GM21576 (cell line): Measurements from ENCODE around the gene SLIT1.
"Not testable (repeated sequence)": the region's sequence is repeated elsewhere in the genome, so short reads cannot be mapped to it uniquely, and the experiment has no call there.

Source experiments
- ATAC-seq: cut with Tn5 transposase; IDR thresholded peaks from one replicate; pipeline ENCODE4 v1.9.1; 2021; ENCODE audit warnings: mild to moderate bottlenecking, moderate library complexity; ENCODE audit not compliant: unreplicated experiment

The SLIT1 gene

DNA sequence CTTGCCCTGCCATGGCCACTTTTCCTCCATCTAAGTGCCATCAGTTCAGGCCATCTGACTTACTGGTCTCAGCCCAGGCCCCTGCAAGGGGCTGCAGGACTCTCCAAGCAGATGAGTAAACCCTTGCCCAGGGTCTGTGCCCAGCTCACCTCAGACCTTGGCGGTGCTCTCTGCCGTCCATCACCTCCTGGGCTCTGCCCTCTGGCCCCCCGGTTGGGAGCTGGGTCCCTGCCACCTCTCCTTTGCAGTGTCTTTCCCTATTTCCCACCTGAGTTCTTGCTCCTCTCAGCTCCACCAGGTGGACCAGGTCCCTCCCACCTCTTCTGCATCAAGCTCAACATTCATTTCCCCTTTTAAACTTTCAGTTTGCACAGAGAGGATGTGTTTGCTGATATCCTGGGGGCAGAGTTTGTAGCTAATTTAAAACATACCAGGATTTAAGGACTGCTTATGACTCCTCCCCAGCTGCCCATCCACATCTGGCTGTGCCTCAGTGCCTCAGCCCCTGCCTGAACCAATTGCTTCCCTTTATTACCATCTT lies 135.5 kb downstream of the SLIT1 start:
- ATAC-seq = no peak

DNA sequence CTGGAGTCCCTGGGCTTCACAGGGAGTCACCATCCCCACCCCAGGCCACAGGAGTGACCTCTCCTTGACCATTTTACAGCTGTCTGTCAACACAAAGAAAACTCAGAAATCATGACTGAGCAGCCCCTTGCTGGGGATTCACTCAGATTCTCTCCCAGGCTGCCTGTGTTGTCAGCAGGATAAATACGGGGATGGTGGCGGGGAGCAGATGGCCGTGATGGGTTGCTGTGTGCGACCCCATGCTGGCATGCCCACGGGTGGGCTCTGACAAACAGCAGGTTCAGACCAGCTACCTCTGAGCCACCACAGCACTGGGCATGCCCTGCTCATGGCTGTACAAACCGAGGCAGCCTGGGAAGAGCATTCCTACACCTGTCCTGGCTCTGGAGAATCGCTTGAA lies 136.1 kb downstream of the SLIT1 start:
- ATAC-seq = no peak

DNA sequence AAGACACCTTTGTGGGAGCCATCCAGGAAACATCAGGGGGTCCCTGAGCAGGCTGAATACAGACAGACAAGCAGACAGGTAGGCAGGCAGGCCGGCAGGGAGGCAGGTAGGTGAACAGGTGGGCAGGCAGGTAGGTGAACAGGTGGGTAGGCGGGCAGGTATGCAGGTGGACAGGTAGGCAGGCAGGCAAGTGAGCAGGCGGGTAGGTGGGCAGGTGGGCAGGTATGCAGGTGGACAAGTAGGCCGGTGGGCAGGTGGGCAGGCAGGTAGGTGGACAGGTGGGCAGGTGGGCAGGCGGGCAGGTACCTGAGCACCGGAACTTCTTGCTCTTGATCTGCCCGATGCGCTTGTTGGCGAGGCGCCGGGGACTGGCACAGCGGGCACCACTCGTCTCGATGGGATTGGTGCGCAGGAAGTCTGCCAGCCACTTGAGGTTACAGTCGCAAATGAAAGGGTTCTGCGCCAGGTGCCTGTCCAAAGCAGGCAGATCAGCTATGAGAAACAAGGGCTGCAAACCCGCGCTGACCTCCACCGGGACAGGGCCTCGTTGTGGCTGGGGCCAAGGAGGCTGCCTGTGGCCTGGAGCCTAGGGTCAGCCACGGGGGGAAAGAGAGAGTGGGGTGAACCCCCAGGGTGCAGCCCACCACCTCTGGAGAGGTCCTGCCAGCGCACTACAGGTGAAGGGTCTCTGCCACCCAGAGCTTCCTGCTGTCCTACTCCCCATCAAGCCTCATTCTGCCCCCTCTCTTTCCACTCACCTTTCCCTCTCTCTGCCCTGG lies 136.9 kb downstream of the SLIT1 start:
- no peak for ATAC-seq

DNA sequence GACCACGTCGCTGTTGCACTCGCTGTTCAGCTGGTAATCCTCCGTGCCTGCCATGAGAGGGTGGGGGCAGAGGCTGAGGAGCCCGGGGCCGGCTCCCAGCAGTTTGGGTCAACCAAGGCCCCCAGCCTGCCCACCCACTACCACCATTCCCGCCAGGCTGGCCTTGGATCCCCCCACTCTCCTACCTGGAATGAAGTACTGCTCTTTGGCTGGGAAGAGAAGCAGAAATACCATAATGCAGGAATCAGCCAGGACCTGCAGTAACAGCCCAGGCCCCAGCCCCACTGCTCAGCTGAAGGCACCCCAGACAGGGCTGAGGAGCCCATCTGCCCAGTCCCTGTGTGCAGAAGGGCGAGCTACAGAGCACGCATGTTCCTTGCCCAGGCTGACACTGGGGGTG lies 138.0 kb downstream of the SLIT1 start:
- no peak for ATAC-seq

DNA sequence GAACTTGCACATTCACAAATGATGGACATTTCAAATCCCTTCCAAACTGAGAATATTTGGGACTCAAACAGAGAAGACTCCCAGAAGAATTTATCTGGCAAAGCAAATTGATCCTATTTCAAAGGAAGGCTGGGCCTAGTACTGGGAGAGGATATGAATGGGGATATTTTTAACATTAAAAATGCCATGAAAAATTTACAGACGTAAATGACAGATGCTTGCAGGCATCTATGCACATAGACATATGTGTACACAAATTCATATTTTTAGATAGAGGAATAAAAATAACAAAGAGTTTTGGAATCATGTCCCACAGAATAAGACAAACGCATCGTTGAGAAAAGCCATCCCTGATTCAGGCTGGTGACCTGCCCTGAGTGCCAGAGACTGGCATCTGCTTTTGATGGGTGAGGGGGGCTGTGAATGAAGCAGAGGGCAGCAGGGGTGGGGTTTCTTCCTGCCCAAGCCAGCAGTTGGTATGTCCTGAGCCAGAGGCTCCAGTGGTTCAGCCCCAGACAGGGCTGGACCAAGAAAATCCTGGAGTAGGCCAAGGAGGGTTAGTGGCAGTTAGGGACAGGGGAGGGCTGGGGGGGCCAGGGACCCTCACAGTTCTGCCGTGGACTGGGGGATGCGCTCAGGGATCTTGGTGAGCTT lies 138.5 kb downstream of the SLIT1 start:
- ATAC-seq = no peak

DNA sequence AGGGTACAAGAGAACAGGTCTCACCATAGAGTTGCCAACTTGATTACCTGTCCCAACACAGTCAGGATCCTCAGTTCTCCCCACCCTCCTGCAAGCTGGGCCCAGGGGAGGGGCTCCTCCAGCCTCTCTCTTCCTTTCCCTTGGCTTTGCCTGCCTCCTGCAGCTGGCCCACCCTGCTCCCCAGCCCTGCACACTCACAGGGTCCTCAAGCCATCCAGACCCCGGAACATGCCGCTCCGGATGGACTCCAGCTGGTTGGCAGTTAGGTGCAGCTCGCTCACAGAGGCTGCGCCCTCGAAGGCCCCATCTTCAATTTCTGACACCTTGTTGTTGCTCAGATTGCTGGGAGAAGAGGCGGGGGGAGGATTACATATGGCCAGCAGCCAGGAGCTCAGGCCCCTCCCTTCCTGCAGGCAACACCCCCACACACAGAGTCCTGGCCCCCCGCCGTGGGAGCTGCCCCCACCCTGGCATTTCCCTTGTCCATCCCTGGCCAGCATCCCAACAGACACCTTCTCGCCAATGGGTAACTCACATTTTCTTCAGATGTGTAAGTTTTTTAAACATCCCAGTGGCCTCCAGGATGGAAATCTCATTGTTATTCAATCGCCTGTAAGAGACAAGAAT lies 139.2 kb downstream of the SLIT1 start:
- no peak for ATAC-seq

DNA sequence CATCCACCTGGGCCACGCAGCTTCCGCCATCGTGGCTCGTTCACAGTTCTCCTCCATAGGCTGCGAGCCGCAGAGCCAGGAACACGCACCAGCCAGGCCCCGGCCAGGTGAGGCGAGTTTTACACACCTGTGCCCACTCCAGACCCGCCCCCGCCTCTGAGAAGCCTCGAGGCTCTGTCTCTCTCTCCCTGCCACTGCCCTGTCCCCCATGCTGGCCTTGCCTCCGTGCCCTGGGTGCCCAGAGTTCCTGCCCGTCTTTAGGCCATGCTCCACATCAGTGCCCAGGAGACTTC lies 142.2 kb downstream of the SLIT1 start:
- ATAC-seq = no peak

DNA sequence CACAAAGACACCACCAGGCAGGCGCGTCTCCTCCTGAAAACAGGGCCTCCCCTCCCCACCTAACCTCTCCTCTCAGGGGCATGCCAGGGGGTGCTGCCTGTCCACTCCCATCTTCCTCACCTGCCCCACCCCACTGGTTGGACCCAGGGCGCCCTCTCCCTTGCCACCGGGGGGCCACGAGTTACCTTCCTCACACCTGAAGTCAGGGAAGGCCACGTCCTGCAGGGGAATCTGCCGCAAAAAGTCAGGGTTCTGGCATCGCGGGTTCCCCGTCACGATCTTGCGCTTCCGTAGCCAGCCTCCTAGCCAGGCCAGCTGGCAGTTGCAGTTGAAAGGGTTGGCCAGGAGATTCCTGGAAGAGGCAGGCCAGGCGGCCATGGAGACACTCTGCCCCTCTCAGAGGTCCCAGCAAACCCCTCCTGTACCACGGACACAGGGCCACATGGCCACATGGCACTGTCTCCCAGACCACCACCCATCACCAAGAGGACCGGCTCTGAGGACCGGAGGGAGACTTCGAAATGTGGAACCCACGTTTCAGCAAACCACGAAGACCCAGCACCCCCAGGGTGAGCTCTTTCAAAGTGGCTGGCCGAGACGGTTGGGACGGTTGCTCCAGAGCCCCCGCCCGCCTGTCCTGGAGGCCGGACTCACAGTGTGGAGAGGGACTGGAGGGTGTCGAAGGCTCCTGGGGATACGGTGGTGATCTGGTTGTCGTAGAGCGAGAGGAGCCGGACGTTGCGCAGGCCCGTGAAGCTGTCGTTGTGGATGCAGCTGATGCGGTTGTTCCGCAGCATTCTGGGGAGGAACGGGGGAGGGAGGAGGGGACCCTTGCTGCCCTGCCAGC lies 142.8 kb downstream of the SLIT1 start:
- no peak for ATAC-seq

DNA sequence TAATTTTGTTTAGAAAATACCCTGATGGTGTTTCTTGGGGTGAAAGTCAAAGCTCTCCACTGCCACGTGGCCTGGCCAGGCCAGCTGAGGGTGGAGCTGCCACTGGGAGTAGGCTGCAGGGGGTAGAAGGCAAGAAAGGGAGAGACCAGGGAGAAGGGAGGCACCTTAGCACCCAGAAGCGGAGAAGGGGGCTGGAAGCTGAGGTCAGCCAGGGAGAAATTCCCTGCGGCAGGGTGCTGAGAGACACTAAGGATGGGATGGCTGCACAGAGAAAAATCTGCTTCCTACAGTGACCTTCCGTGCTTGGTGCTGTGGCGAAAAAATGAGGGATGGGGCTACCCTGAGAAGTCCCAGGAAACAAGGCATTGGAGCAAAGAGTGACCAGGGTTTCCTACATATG lies 143.7 kb downstream of the SLIT1 start:
- no peak for ATAC-seq

DNA sequence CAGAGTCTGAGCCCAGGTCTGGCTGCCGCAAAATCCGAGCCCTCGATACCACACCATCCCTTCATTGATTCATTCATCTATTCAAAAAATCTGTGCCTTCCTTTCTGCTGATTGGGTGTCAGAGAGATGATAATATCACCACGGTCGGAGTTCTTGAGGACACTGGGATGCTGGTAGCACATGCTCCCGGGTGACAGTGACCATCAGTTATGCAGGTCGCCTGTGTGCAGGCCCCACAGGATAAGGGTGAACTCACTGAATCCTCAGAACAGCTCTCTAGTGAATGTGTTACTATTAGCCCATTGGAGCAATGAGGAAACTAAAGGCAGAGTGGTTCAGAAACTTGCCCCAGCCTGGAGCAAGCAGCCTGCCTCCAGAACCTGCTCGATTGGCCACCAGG lies 145.1 kb downstream of the SLIT1 start:
- no peak for ATAC-seq

DNA sequence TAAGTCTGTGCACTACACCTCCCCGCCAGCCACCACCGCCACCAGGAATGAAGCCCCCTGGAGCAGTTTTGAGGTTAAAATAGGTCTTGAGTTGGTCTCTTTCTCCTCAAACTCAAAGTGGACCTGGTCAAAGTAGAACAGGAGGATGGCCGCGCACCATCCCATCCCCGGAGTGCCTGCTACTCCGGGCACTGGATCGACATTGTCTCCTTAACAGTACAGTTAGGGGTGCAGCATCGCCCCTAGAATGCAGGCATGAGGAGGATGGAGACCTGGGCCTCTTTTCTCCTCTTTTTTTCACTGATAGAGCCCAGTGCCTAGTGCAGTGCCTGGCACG lies 145.5 kb downstream of the SLIT1 start:
- ATAC-seq = no peak

DNA sequence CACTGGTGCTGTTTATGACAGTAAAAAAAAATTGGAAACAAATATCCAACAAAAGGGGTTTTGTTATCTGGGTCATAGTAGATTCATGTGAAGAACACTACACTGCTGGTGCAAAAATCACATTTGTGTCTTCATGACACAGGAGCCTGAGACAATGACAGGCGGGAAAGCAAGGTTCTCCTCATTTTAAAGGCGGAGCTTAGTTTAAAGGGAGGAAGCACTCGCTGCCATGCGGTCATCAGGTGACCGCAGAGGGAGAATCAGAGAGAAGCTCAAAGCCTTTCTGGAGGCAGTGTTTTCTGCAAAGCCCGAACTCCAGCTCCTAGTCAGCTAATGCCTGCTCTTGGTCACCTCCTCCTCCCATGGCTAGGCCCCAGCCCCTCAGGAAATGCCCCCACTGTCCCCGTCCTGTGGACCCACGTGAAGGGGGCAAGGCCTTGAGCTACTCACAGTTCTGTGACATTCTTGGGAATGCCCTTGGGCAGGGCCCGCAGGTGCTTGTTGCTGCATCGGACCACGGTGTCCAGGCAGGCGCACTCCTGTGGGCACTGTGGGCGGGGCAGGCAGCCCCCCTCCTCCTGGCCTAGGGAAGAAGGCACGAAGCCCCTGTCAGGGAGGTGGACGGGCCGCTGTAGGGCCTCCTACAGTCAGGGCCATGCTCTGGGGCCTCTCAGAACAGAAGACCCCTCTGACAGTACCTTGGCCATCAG lies 146.1 kb downstream of the SLIT1 start:
- ATAC-seq = no peak

DNA sequence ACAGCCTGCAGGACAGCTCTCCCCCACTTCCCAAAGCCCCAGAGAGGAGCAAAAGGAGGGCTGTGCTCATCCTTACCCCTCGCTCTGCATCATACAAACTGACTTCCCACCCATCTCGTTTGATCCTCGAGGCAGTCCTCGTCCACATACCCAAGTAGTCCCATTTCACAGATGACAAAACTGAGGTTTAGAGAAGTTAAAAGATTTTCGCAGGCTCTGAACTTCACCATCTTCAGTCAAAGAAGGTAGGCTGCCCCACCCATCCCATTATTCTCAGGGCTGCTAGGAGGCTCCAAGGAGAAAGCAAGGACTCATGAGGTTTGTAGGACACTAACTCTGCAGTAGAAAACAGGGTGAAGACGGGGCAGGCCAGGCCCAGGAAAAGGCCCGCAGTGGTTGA lies 147.1 kb downstream of the SLIT1 start:
- ATAC-seq = no peak

DNA sequence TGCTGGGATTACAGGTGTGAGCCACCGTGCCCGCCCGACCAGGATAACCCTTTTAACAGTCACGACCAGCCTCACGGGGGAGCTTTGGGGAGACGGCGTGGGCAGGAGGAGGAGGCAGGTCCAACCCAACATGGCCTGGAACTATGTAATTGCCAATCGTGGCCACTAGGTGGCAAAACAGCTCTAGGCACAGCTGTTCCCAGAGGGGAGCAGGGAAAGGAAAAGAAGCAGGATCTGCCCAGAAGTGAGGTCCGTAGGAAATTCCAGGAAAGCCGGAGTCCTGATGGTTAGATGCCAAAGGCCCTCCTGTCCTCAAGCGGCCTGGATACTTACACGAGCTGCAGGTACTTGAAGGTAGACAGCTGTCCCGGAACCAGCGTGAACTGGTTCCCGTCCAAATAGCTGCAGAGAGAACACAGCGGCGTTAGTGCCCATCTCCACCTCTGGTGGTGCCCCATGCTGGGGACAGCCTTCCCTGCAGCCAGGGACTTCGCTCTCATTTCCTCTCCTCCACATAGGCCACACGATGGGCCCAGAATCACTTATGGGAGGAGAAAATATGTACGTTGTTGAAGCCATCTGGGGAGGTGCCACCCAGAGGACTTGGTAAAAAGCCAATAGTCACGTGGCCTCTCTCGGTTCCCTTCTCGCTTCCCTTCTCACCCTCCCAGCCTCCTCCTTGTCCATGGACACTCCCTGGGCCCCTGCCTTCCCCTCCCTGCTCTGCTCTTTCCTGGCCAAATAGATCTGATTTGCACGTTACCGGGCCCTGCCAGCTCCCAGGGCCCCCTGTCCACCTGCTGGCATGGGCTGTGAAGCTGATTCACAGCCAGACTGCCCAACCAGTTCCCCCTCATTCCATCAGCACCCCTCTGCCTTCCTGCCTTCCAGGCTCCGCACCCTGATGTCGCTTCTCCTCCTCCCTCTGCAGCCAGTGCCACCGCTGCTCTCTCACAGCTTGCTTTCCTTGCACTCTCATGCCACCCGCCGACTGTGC lies 148.1 kb downstream of the SLIT1 start:
- peak; percentile 58 for ATAC-seq

DNA sequence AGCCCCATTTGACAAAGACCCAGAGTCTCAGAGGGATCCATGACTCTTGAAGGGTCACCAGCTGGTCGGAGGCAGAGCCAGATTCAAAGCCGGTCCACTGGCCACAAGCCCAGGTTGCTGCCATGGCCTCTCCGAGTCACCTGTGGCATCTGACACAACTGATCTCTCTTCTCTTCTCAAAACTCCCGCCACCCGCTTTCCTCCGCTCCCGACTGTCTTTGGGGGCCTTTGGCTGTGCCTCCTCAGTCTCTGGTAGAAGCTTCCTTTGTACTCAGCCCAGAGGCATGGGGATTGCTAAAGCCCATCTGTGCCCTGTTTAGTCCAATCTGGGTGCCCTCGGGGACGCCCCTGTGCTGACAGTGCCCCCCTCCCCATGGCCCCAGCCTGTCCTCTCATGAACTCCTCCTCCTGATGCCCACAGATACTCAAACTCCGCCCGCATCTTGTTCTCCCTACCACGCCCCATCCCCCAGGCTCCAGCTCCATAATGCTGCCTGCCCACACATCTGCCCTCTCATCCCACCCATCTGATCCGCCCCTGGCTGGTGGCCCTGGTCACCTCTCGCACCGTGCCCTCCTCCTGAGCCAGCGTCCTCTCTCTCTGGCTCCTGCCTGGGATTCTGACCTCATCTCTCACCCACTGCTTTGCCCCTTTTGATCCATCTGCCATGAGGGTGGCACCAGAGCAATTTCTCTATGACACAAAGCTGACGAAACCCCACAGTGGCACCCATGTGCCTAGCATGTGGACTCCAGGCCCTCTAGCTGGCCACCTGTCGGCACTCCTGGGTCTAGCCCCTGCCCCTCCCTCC lies 150.6 kb downstream of the SLIT1 start:
- no peak for ATAC-seq

DNA sequence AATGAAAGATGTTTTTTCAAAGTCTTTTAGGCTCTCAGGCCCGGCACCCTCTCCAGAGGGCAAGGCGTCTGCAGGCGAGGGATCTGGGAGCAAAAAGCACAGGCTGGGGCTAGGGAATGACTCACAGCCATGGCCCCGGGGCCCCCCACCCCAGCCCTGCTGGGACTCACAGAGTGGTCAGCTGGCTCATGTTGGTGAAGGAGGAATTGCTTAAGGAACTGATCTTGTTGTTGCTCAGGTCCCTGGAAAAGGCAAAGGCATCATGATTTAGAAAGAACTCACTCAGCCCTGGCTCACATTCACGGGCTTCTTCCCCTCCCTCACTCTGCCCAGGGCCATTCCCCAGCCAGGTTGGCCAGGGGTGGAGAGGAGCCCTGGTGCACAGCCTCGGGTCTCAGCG lies 151.5 kb downstream of the SLIT1 start:
- ATAC-seq = no peak

DNA sequence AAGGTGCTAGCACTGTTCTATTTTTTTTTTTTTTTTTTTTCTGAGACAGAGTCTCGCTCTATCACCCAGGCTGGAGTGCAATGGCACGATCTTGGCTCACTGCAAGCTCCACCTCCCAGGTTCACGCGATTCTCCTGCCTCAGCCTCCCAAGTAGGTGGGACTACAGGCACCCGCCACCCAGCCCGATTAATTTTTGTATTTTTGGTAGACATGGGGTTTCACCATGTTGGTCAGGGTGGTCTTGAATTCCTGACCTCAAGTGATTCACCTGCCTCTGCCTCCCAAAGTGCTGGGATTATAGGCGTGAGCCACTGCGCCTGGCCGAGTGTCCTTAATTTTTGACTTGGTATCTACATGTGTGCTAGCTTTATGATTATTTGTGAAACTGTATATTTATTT lies 151.9 kb downstream of the SLIT1 start:
- not testable (repeated sequence) for ATAC-seq

DNA sequence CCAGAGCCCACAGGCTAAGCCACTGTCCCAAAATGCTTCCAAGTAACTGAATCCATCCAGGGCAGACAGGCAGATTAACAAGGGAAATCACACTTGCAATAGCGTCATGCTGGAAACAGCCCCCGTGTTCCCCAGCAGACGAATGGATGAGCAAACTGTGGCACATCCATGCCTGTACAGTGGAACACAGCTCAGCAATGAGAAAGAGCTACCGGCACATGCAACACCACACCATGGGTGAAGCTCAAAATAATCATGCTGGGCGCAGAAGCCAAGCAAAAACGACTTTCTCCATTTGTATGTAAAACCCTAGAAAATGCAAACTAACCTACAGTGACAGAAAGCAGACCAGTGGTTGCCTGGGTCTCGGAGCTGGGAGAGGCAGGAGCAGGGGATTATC lies 153.1 kb downstream of the SLIT1 start:
- ATAC-seq = no peak

DNA sequence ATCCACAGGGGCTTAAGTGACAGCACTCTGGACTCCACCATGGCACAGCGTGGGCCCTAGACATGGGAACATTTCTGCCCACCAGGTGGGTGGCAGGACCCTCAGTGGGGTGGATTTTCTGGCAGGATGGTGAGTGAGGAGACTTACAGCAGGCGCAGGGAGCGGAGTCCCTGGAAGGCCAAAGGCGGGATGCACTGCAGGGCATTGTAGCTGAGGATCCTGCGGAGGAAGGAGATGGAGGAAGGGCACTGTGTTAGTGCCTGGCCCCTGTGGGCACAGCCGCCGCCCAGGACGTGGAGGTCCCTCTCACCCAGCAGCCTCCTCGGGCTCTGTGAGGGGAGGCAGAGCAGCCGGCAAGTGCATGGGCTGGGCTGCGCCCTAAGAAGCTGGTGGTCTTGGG lies 154.3 kb downstream of the SLIT1 start:
- ATAC-seq = no peak
